GM11168 (cell line): ENCODE results near the gene NAT16.

Experiments used
- in situ Hi-C: fragments of 300-500 bp; cut with MboI; formaldehyde crosslinking; loops from one replicate; pipeline ENCODE4 v1.12.0; 2022; ENCODE audit warnings: low sequenced_read_pairs; ENCODE audit not compliant: unreplicated experiment

Gene NAT16

DNA sequence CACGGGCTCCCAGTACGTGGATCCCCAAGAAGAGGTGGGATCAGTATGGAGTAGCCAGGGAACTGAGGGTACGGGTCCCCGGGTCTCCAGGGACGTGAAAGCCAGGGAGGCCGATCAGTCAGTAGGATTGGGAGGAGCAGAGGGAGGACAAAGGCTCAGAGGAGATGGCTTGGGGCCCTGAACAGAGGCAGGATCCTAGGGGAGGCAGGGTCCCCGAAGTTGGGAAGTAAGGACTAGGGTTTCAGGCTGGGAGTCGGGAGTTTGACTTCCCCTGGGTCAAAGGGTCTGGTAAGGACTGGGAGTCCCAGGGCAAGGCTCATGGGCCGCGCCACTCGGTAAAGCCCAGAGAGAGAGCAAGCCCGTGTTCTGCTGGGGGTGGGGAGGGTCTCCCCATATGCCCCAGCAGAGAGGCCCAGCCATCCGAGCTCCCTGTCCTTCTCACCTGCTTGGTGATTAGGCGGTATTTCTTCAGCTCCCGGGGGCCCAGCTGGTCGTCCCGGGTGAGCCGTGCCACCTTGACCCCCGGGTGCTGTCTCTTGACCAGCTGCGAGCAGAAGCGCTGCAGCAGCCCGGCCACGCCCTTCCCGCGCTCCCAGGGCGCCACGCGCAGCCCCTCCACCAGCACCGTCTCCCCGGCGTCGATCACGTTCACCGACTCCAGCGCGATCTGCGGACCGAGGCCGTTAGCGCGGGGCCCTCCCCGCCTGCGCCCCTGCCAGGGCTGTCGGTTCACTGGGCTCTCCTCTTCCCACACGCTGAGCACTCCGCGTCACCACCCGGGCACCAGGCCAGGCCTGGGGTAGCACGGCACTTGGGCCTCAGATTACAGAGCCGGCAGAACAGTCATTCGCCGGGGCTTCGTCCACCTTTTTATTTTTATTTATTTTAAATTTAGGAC is 7.0 kb downstream of the NAT16 start:
- in situ Hi-C loops, result no loop called here

GRCh38 chr7:101172005-101172853 is 7.9 kb downstream of the NAT16 start:
- in situ Hi-C loops, result no loop called here

DNA sequence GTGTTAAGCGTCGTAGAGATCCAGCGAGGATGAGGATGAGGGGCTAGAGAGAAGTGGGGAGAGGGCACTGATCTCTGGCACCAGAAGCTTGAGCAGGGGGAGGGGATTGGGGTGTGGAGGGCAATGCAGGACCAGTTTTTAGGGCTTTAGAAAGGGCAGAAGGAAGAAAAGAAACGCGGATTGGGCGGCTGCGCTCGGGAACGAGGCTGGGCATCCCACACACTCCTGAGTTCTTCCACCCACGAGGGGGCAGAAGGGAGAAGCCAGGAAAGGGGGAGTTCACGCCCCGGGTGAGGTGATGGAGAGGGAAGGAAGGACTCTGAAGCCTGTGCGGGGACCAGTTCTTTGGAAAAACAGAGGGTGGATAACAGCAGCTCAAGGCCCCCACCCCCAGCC is 8.7 kb downstream of the NAT16 start:
- in situ Hi-C loops, result no loop called here

DNA sequence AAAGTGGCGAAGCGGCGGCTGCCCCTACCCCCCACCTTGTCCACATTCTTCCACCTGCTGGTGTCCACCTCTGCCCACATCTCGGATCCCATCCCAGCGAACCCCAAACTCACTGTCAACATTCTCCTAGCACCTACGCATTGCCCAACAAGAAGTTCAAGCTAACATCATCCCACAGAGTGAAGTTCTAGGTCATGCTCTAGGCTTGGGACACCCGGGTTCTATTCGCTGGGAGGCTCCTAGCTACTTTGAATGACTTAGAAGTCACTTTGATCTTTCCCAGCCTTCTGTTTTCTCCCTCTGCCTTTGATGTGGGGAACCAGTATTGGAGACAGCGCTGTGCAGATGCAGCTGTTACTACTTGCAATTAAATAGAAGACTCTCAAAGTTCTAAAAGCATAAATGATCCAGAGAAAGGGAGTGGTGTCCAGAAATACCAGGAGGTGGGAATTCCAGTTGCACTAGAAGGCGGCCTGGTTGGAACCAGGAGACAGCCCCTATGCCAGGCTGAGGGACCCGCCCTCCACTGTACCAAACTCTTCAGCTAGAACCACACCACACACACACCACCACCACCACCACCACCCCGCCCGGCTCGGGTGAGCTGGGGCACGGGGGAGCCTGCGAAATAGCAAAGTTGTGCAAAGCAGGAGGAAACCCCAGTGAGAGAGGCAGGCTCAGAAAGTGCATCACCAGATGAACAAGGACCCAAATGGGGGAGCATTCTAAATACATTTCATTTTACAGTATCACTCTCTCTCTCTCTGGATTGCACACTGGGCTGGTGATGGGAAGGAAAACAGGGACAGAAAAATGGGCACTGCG is 9.3 kb downstream of the NAT16 start:
- in situ Hi-C loops, result no loop called here

- in situ Hi-C loops, result no loop called here
These were observed 10.1 kb downstream of the NAT16 start for GRCh38 chr7:101169838-101170551.

DNA sequence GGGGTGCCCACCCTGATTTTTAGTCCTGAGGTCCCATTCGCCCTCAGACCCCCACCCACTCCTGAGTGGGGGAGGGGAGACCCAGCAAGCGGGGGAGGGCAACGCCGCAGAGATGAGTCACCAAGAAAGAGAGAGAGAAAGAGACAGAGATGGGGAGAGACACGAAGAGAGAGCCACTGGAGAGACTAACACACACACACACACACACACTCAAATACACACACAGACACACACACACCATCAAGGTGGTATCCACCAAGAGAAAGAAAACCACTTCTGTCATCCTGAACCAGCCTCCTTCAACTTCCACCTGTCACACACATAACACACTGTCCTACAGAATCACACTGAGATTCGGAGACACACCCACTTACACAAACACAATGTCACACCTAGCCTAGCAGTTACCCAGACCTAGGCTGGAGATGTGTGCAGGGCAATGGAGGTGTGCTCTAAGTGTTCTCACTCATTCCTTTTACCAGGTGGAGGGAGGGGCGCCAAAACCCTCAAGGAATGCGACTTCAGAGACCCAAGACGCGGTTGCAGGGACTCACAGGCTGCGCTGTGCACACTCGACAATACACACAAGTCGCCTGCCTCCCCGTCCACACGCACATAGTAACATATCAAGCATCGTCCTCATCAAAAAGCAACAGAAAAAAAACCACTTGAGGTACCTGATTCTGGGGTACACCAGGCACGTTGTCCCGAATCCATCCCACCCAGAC is 10.8 kb downstream of the NAT16 start:
- in situ Hi-C loops, result no loop called here

DNA sequence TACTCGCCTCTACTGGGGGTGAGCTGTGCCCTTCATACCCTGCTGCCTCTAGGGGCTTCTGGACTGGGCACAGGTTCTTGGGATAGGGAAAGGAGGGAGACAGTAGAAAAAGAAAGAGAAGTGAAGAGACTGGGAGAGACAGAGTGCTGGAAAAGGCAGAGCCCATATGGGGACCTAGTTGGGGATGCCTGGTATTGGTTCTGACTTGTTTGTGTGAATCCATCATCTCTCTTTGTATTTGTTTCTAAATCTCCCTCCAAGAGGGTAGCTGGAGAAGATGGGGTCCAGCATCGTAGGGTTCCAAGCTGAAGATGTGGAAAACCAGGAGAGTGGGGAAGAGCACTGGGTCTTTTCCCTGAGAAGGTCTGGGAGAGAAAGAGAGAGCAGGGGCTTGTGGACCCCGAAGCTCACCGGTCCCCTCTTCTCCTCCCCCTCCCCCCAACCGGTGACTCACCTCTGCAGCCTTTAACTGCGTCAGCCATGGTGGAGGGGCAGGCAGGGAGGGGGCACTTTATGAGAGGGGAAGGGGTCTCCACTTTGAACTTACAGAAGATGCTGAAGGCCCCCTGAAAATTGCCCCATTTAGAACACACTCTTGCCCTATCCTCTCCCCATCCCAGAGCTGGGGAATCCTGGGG is 11.6 kb downstream of the NAT16 start:
- in situ Hi-C loops, result no loop called here

- in situ Hi-C loops, result no loop called here
These were observed 12.3 kb downstream of the NAT16 start for GRCh38 chr7:101167645-101168411.

DNA sequence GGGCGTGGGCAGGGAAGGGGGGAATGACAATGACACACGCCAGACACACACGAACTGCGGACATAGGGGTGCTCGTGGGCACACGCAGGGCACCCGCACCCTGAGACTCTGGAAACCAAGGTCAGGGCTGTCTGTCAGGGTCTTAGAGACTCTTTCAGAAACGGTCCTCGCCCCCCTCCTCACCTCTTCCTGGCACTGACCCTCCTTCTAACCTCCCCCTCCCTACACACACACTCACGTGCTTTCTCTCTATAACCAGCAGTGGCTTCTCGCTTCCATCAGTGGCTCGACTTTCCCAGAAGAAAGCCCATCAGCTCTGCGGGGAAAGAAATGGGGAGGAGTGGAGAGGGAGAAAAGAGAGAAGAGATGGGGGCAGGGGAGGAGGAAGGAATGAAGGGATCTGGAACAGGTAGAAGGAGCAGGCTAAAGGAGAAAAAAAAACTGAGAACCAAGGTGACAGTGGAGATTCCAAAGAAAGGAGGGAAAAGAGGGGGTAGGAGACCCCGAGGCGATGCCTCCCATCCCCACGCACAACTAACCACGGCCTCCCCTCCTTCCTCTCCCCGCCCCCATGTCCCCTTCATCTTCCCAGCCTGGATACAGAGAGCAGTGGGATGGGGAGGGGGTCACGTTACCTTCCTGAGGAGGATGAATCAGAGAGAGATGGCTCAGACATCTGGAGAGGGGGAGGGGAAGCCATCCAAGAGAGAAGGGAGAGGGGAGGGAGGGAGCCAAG is 13.0 kb downstream of the NAT16 start:
- in situ Hi-C loops, result no loop called here

GRCh38 chr7:101166648-101166908 is 13.5 kb downstream of the NAT16 start:
- in situ Hi-C loops, result no loop called here

DNA sequence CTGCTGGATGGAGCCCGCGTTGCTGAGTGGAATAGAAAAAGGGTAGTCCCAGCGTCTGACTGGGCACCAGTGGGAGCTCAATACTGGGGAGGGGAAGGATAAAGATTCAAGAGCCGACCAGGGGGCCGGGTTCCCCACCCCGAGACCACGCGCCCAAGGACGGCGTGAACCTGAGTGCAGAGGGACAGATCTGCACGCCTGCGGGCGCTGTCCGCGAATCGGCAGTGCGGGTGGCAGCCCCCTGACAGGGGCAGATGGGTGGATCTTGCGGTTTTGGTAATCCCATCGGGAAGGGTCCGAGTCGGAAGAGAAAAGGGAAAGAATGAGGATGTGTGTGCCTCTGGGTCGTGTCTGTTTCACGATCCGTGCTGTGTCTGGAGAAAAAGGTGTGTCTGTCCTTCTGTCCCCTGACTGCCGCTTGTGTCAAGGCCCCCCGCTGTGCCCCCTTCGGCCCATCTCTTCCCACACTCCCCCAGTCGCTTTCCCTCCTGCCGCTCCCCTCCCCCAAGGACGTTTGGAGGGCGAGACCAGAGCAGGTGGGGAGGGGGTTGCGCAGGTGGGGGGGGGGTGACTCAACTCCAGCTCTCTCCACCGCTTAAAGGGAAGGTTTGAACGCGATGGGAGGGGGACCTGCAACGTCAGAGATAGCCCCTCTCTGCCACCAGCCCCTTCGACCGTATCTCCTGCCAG is 14.0 kb downstream of the NAT16 start:
- in situ Hi-C loops, result no loop called here

- in situ Hi-C loops, result no loop called here
These were observed 14.8 kb downstream of the NAT16 start, which contains the start of gene VGF for GRCh38 chr7:101165075-101165957. TSS of gene VGF (minus strand) at chr7:101165569. CDS start at chr7:101164843, 726 bp downstream.

- in situ Hi-C loops, result no loop called here
These were observed 15.8 kb downstream of the NAT16 start for GRCh38 chr7:101164071-101164840.

DNA sequence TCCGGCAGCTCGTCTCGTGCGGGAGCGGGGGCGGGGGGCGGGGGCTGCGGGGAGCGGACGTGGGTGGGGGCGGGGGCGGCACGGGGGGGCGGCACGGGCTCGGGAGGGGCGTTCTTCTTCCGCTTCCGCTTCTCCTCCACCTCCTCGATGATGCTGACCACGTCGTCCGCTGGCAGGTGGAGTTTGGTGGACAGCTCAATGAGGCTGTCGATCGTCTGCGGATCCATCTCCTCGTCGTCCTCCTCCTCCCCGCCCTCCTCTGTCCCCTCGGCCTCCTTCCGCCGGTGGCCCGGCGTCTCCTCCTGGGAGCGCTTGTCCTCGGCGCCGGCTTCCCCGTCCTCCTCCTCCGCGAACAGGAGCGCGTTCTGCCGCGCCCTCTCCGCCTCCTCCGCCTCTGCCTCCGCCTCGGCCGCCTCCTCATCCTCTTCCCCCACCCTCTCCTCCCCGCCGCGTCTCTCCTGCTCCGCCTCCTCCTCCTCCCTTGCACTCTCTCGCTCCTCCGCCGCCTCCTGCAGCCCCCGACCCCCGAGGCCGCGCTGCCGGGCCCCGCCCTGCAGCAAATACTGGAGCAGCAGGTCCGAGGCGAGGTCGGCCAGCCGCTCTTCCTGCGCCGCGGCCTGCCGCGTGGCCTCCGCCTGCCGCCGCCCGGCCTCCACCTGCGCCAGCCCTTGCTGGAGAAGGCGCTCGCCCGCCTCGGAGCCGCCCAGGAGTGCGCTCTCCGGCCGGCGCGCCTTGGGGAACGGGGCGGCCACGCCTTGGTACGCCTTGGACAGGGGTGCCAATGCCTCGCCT is 16.6 kb downstream of the NAT16 start:
- in situ Hi-C loops, result no loop called here
